GM12878 (cell line): ENCODE results near the gene ADGRD2. TPM values are rescaled to one million over a fixed set of nuclear protein-coding genes. Genes with fewer than 3 reads are reported as not detected.

ENCODE experiments used
- ATAC-seq: fragments of 200-7000 bp; cut with Tn5 transposase; 3 replicates; pipeline ENCODE4 v1.9.1; 2020; ENCODE audit warnings: mild to moderate bottlenecking, moderate library complexity
- BruUV-seq: library from RNA; stranded (reverse); fragments of 400-500 nt; replicated peaks from 2 replicates; lab custom pipeline; 2021; lab: Mats Ljungman, UMichigan
- CTCF ChIA-PET: fragments of 300-600 bp; sonication (Branson Sonifier 250); formaldehyde crosslinking; extraction: SDS; loops from one replicate; lab custom pipeline; 2021; ENCODE audit warnings: inconsistent platforms; lab: Yijun Ruan, JAX
- POLR2A ChIA-PET: fragments of 350-600 bp; formaldehyde crosslinking; extraction: SDS; loops from one replicate; lab custom pipeline; 2021; ENCODE audit warnings: inconsistent platforms; lab: Charles Lee
- RAD21 ChIA-PET: fragments of 300-600 bp; sonication (Branson Sonifier 250); formaldehyde crosslinking; loops from one replicate; lab custom pipeline; 2023; ENCODE audit warnings: antibody characterized with exemption; ENCODE audit not compliant: unreplicated experiment; lab: Charles Lee
- SMC1A ChIA-PET: fragments of 300-600 bp; sonication (Branson Sonifier 250); formaldehyde crosslinking; loops from one replicate; lab custom pipeline; 2023; ENCODE audit not compliant: unreplicated experiment, uncharacterized antibody; lab: Charles Lee
- DNase-seq: peaks from one replicate; pipeline ENCODE4 v3.0.0-alpha.2; 2011; ENCODE audit warnings: low read depth, low spot score
- FAIRE-seq: peaks from 3 replicates; lab custom pipeline; 2011; peaks lifted over from hg19 to GRCh38; lab: Jason Lieb, UNC
- H2AFZ ChIP-seq: 2 replicates; pipeline ENCODE4 v1.6.0; 2011; ENCODE audit warnings: low read depth, low read length, control low read depth; ENCODE audit not compliant: control insufficient read depth
- H3K27ac ChIP-seq: 2 replicates; pipeline ENCODE4 v1.5.1; 2011; ENCODE audit warnings: control low read depth; ENCODE audit not compliant: control insufficient read depth, insufficient read depth
- H3K27me3 ChIP-seq, 2 experiments: replicated peaks in 1 of 2; 2 replicates each; pipeline versions ENCODE4 v1.6.0 to v1.6.1; 2011; ENCODE audit warnings: low read length in 1 of 2; ENCODE audit not compliant: control insufficient read depth in 2 of 2, insufficient read depth in 2 of 2
- H3K36me3 ChIP-seq, 2 experiments: 2 replicates each; pipeline ENCODE4 v1.5.1; 2011; ENCODE audit warnings: low read length in 1 of 2; ENCODE audit not compliant: control insufficient read depth in 2 of 2, insufficient read depth in 2 of 2
- H3K4me1 ChIP-seq: 2 replicates; pipeline ENCODE4 v1.6.1; 2011; ENCODE audit warnings: mild to moderate bottlenecking, low read length, moderate library complexity, mixed read lengths; ENCODE audit not compliant: control insufficient read depth, insufficient read depth
- H3K4me2 ChIP-seq: 2 replicates; pipeline ENCODE4 v1.6.0; 2011; ENCODE audit warnings: control low read depth; ENCODE audit not compliant: control insufficient read depth, insufficient read depth
- H3K4me3 ChIP-seq: fragments of 200-600 bp; sonication (generic); 2 replicates; pipeline ENCODE4 v1.5.1; 2016
- H3K79me2 ChIP-seq: 2 replicates; pipeline ENCODE4 v1.6.0; 2011; ENCODE audit warnings: low read length; ENCODE audit not compliant: control insufficient read depth, insufficient read depth
- H3K9ac ChIP-seq: 2 replicates; pipeline ENCODE4 v1.8.0; 2011; ENCODE audit warnings: low read length, control low read depth, mixed read lengths; ENCODE audit not compliant: control insufficient read depth, insufficient read depth
- H3K9me3 ChIP-seq: replicated peaks from 3 replicates; pipeline ENCODE4 v1.5.1; 2011; ENCODE audit warnings: mild to moderate bottlenecking, low read length; ENCODE audit not compliant: control insufficient read depth, insufficient read depth
- H4K20me1 ChIP-seq: 2 replicates; pipeline ENCODE4 v1.6.0; 2011; ENCODE audit not compliant: control insufficient read depth, insufficient read depth
- ASH2L ChIP-seq: fragments of 300-600, 200-600 bp; sonication (generic); IDR thresholded peaks from 2 replicates; pipeline ENCODE4 v1.6.1; 2017; ENCODE audit warnings: low read depth, mild to moderate bottlenecking, borderline replicate concordance
- BHLHE40 ChIP-seq, 2 experiments: fragments of 450-650 bp in 1 of 2; IDR thresholded peaks; 2 replicates each; pipeline ENCODE4 v1.6.1; 2011 to 2017; ENCODE audit warnings: low read depth in 2 of 2, borderline replicate concordance in 1 of 2, improper control_type of control experiment in 1 of 2, low read length in 1 of 2, mild to moderate bottlenecking in 1 of 2
- E4F1 ChIP-seq: fragments of 450-650 bp; IDR thresholded peaks from 2 replicates; pipeline ENCODE4 v1.6.1; 2018; ENCODE audit warnings: borderline replicate concordance, mild to moderate bottlenecking; ENCODE audit not compliant: partially characterized antibody
- EGR1 ChIP-seq, 2 experiments: IDR thresholded peaks; 1 replicate in 1 of 2; 2 replicates in 1 of 2; pipeline ENCODE4 v1.6.1; 2011 to 2012; ENCODE audit warnings: low read depth in 2 of 2, low read length in 2 of 2, borderline replicate concordance in 1 of 2, mild to moderate bottlenecking in 1 of 2, moderate library complexity in 1 of 2
- IKZF1 ChIP-seq: fragments of 450-650 bp; conservative IDR thresholded peaks from 2 replicates; pipeline ENCODE4 v1.6.1; 2017; ENCODE audit warnings: antibody characterized with exemption, mild to moderate bottlenecking
- IKZF2 ChIP-seq, 2 experiments: fragments of 450-650 bp; IDR thresholded peaks; 2 replicates each; pipeline ENCODE4 v1.6.1; 2017; ENCODE audit warnings: mild to moderate bottlenecking in 2 of 2, moderate library complexity in 2 of 2
- IRF3 ChIP-seq: fragments of 450-650 bp; IDR thresholded peaks from 2 replicates; pipeline ENCODE4 v1.6.1; 2014; ENCODE audit warnings: mild to moderate bottlenecking
- MTA3 ChIP-seq: IDR thresholded peaks from 2 replicates; pipeline ENCODE4 v1.6.1; 2012; ENCODE audit warnings: low read length, inconsistent platforms, borderline replicate concordance
- PAX5 ChIP-seq: IDR thresholded peaks from 2 replicates; pipeline ENCODE4 v1.6.1; 2011; ENCODE audit warnings: low read depth, low read length, borderline replicate concordance
- PRDM15 ChIP-seq: fragments of 450-650 bp; formaldehyde crosslinking; IDR thresholded peaks from 2 replicates; pipeline ENCODE4 v1.4.0; 2020; ENCODE audit warnings: mild to moderate bottlenecking, moderate library complexity
- RBBP5 ChIP-seq: fragments of 200-600 bp; sonication (generic); conservative IDR thresholded peaks from 2 replicates; pipeline ENCODE4 v1.6.1; 2016
- RELA ChIP-seq: fragments of 450-650 bp; IDR thresholded peaks from 2 replicates; pipeline ENCODE4 v1.8.0; 2014; ENCODE audit warnings: borderline replicate concordance; ENCODE audit not compliant: partially characterized antibody
- RUNX3 ChIP-seq: IDR thresholded peaks from 2 replicates; pipeline ENCODE4 v1.6.1; 2012; ENCODE audit warnings: low read length, inconsistent platforms
- SREBF1 ChIP-seq: IDR thresholded peaks from 2 replicates; pipeline ENCODE4 v1.6.1; 2012; ENCODE audit warnings: mild to moderate bottlenecking, low read length
- TARDBP ChIP-seq: IDR thresholded peaks from 2 replicates; pipeline ENCODE4 v1.6.1; 2016; ENCODE audit warnings: borderline replicate concordance
- WGBS: methylation state at CpG from one replicate; pipeline ENCODE4 v1.1.6; 2016; ENCODE audit warnings: low lambda C conversion rate; ENCODE audit not compliant: insufficient replicate concordance, insufficient coverage; ENCODE audit errors: missing lambda C conversion rate; 5-methylcytosine and 5-hydroxymethylcytosine counted together
- in situ Hi-C: fragments of 300-500 bp; cut with MboI; formaldehyde crosslinking; loops from 9 replicates; pipeline ENCODE4 v1.14.3; 2018; ENCODE audit warnings: mixed read lengths
- intact Hi-C: fragments of 100-400 bp; cut with micrococcal nuclease; formaldehyde crosslinking; loops from one replicate; pipeline ENCODE4 v1.14.2; 2022; ENCODE audit not compliant: unreplicated experiment
- polyA plus RNA-seq, 11 experiments: library from polyadenylated mRNA; depleted of rRNA in 4 of 11; unstranded in 6 of 11; stranded (reverse) in 5 of 11; fragments of >200 nt; fragmentation: Nextera tagmentation in 4 of 11; fragmentation: Illumina TruSeq in 1 of 11; extraction: Ambion mirVana in 4 of 11; extraction: Trizol in 1 of 11; gene quantifications; 1 replicate in 1 of 11; 2 replicates in 10 of 11; pipeline versions ENCODE4 v1.2.1 to v1.2.3, GENCODE V29; 2011 to 2016; ENCODE audit warnings: inconsistent platforms in 2 of 11, missing spikeins in 2 of 11, low read depth in 1 of 11
- total RNA-seq, 4 experiments: library from RNA; depleted of rRNA in 3 of 4; stranded (reverse); fragments of >200 nt in 3 of 4; fragmentation: Illumina TruSeq in 1 of 4; extraction: Trizol in 1 of 4; gene quantifications; 2 replicates each; pipeline versions ENCODE4 v1.2.1 to v1.2.3, GENCODE V29; 2013 to 2021

The ADGRD2 gene
- total and polyA plus RNA-seq, 10 of the 15 experiments (the other 5 are each of a cell fraction or from before 2014, with no cell fraction given): not detected

- no peak for TF ChIP-seq PRDM15 (CRISPR knock-in tag)
- no peak for TF ChIP-seq E4F1
- TF ChIP-seq SREBF1: no peak
- TF ChIP-seq ASH2L: no peak
These were observed 48.4 kb downstream of the ADGRD2 start (continued) for GRCh38 chr9:124498499-124499146.

- H3K9ac ChIP-seq: no peak overlapping the region
- in situ Hi-C loops: no loop called here
- CTCF ChIA-PET: interaction anchor here (1.9 kb wide), 1 partner anchor 38 kb away, joined by 5 read pairs; no protein-coding TSS in a partner anchor
- peak; percentile 5; the same call in 1 of the 2 replicates for TF ChIP-seq IKZF1
- TF ChIP-seq EGR1 (IDR thresholded peaks at IDR 0.05; ENCODE audit: borderline replicate concordance in 1 of 2, low read depth in 2 of 2, low read length in 2 of 2): peak in 1 of 2 experiments; percentile 88; a peak in 2 of 3 replicates
- no peak for TF ChIP-seq MTA3
- TF ChIP-seq IKZF2 (IDR thresholded peaks at IDR 0.05): peak in 1 of 2 experiments; percentile 26; a peak in 1 of 4 replicates
- TF ChIP-seq IRF3: no peak
- 0 out of 2 replicates have a peak, but pooled peaks have one; percentile 16 for TF ChIP-seq RUNX3
- no peak for TF ChIP-seq RBBP5
- no peak for TF ChIP-seq TARDBP
- TF ChIP-seq BHLHE40 (IDR thresholded peaks at IDR 0.05; ENCODE audit: borderline replicate concordance in 1 of 2, low read depth in 2 of 2, low read length in 1 of 2): peak; percentile 49 to 73; a peak in 3 of 4 replicates
- TF ChIP-seq PAX5: no peak
- TF ChIP-seq RELA: peak; percentile 55
These were observed 49.0 kb downstream of the ADGRD2 start for GRCh38 chr9:124499216-124499615.

More at GRCh38 chr9:124499216-124499615, 49.0 kb downstream of the ADGRD2 start:
- H3K4me3 ChIP-seq: no peak overlapping the region
- H3K36me3 ChIP-seq: no peaks in the 10 kb centered on the region
- RAD21 ChIA-PET: interaction anchor here (1.1 kb wide), 1 partner anchor 38 kb away, joined by 3 read pairs; no protein-coding TSS in a partner anchor
- 0% methylated on average over 3 of the region's 3 CpGs for WGBS
- SMC1A ChIA-PET: no interaction called here
- H3K9me3 ChIP-seq: no peaks in the 10 kb centered on the region
- H3K27ac ChIP-seq: no peak overlapping the region
- no TSS peak for BruUV-seq
- intact Hi-C loops: no loop called here
- DNase-seq (no peak), ATAC-seq (peak; percentile 10; the same call in 2 of the 3 replicates), FAIRE-seq (no peak)
- POLR2A ChIA-PET: no interaction called here
- no peaks in the 10 kb centered on the region for H4K20me1 ChIP-seq
- no peak overlapping the region for H3K4me2 ChIP-seq
- H3K4me1 ChIP-seq: peaks cover 28% of the 10 kb centered on the region
- H3K27me3 ChIP-seq: peaks cover 5 to 10% of the 10 kb centered on the region in 2 experiments; a peak in 3 of 4 replicates
- no peaks in the 10 kb centered on the region for H3K79me2 ChIP-seq
- no peak overlapping the region for H2AFZ ChIP-seq
